T-helper 2 cell (primary cell): ENCODE data around the gene RAB3C.
A peak's percentile ranks its signal among the peaks of the same experiment; 100 is the strongest.
"Not testable (repeated sequence)": the region's sequence is repeated elsewhere in the genome, so short reads cannot be mapped to it uniquely, and the experiment has no call there.

Experiments used
- DNase-seq, 5 experiments: peaks; one replicate each; pipeline versions ENCODE4 v3.0.0 to v3.0.0-alpha.2; 2012 to 2022

Gene RAB3C

GRCh38 chr5:58680503-58680902 lies 97.6 kb downstream of the RAB3C start:
- no peak for DNase-seq

- DNase-seq = peak in 1 of 5 experiments; percentile 8
These were observed 99.1 kb downstream of the RAB3C start for GRCh38 chr5:58681943-58682342.

GRCh38 chr5:58683567-58683966 lies 100.7 kb downstream of the RAB3C start:
- DNase-seq = no peak

- DNase-seq = no peak
These were observed 104.2 kb downstream of the RAB3C start for GRCh38 chr5:58687079-58687478.

GRCh38 chr5:58687595-58687994 lies 104.7 kb downstream of the RAB3C start:
- DNase-seq = no peak

GRCh38 chr5:58699088-58699761 lies 116.3 kb downstream of the RAB3C start:
- not testable (repeated sequence) for DNase-seq

GRCh38 chr5:58699762-58700118 lies 116.9 kb downstream of the RAB3C start:
- no peak for DNase-seq

GRCh38 chr5:58703925-58704555 lies 121.2 kb downstream of the RAB3C start:
- no peak for DNase-seq

- no peak for DNase-seq
These were observed 123.9 kb downstream of the RAB3C start for GRCh38 chr5:58706736-58707135.

GRCh38 chr5:58708456-58708855 lies 125.6 kb downstream of the RAB3C start:
- no peak for DNase-seq

- DNase-seq = not testable (repeated sequence)
These were observed 127.5 kb downstream of the RAB3C start for GRCh38 chr5:58710425-58710824.

GRCh38 chr5:58710871-58711270 lies 128.0 kb downstream of the RAB3C start:
- no peak for DNase-seq

- DNase-seq = no peak
These were observed 129.1 kb downstream of the RAB3C start for GRCh38 chr5:58711965-58712364.

- DNase-seq = no peak
These were observed 131.2 kb downstream of the RAB3C start for GRCh38 chr5:58714046-58714445.

- DNase-seq = no peak
These were observed 133.3 kb downstream of the RAB3C start for GRCh38 chr5:58715997-58716656.

- DNase-seq = no peak
These were observed 133.8 kb downstream of the RAB3C start for GRCh38 chr5:58716713-58717112.

- no peak for DNase-seq
These were observed 134.6 kb downstream of the RAB3C start for GRCh38 chr5:58717303-58718007.

- DNase-seq = no peak
These were observed 135.5 kb downstream of the RAB3C start for GRCh38 chr5:58718269-58718978.

- no peak for DNase-seq
These were observed 139.3 kb downstream of the RAB3C start for GRCh38 chr5:58722160-58722559.

- DNase-seq = no peak
These were observed 142.1 kb downstream of the RAB3C start for GRCh38 chr5:58724992-58725391.

- no peak for DNase-seq
These were observed 148.8 kb downstream of the RAB3C start for GRCh38 chr5:58731641-58732040.

GRCh38 chr5:58735637-58736036 lies 152.8 kb downstream of the RAB3C start:
- no peak for DNase-seq

- no peak for DNase-seq
These were observed 153.3 kb downstream of the RAB3C start for GRCh38 chr5:58736214-58736613.
